T1000 (cell line): Measurements from ENCODE around the gene LRRN3.
"Not testable (repeated sequence)": the region's sequence is repeated elsewhere in the genome, so short reads cannot be mapped to it uniquely, and the experiment has no call there.

ENCODE experiments used
- DNase-seq: peaks from one replicate; lab custom pipeline; 2025; ENCODE audit warnings: mixed read lengths; lab: John Stamatoyannopoulos, UW

Gene LRRN3

DNA sequence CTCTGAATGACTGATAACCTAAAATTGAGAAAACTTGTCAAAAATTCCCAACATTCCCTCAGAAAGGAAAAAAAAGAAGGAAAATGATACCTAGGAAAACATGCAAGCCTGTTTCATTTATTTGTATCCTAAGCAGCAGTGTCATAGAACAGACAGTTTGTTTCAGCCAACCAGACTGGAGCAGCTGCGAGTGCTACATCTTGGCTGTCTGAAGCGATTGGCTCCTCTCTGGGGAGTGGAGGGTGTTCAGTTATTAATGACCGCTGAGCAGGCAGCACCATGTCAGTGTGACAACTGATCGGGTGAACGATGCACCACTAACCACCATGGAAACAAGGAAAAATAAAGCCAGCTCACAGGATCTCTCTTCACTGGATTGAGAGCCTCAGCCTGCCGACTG is at the start of gene LRRN3:
Gene LRRN3 (plus strand): TSS at position 282 of the 400 bp plus-strand sequence. CDS start 31,646 bp downstream, outside the sequence.
- DNase-seq, result no peak

DNA sequence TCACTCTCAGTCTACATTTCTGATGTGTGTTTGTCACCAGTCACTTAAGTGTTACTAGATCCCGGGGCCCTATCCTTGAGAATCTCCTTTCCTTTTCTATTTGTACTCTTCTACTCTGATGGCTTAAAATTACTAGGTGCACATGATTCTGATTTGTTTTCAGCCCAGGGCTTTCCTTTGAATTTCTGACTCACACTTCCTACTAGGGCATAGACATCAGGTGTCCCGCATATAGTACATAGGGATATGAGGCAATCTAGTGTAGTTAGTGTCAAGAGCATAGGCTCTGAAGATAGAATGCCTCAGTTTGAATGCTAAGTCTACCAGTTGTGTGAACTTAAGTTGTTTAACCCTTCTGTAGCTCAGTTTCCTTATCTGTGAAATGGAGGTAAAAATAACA is 49.4 kb upstream of the LRRN3 start:
- no peak for DNase-seq

GRCh38 chr7:111042842-111043241 is 48.1 kb upstream of the LRRN3 start:
- DNase-seq, result no peak

DNA sequence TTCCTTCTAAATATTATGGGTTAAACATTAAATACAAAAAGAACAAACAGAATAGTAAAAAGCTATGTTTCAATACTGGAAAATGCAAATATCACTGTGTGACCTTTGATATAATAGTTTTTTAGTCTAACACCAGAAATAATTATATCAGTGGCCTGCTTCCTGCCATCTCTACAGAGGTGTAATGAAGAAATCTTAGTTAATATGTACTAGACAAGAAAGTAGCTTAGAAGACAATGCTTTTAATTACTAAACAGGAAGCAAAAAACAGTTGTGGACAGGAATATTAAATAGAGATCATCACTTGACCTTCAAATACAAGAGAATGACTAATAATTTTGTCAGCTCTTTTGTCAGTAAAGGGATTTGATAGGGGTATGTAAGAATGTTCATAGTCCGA is 47.4 kb upstream of the LRRN3 start:
- DNase-seq, result no peak

DNA sequence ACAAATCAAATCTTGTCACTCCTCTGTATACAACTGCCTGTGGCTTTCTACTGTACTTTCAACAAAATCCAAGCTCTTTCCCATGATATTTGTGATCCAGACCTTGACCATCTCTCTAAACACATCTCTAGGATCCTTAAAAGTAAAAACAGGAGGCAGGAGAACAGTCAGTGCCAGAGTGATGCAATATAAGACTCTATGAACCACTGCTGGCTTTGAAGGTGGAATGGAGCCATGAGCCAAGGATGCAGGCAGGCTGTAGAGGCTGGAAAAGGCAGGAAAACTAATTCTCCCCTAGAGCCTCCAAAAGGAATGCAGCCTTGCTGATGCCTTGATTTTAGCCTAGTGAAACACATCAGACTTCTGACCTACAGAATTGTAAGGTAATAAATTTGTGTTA is 45.5 kb upstream of the LRRN3 start:
- no peak for DNase-seq

DNA sequence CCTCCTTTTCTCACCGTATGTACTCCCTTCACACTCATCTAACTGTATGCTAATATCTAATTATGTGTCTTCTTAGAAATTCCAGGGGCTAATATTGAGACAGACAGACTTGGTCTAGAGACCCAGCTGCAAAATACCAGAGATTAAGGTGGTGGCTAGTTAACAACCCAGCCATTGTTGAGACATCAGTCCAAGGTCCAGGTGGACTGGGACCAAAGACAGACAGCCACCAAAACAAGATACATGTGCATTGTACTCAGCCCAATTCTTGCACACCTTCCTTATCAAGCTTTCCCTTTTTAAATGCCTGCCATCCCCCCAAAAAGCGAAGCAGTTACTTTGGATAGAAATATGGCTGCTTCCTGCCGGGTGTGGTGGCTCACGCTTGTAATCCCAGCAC is 43.3 kb upstream of the LRRN3 start:
- no peak for DNase-seq

DNA sequence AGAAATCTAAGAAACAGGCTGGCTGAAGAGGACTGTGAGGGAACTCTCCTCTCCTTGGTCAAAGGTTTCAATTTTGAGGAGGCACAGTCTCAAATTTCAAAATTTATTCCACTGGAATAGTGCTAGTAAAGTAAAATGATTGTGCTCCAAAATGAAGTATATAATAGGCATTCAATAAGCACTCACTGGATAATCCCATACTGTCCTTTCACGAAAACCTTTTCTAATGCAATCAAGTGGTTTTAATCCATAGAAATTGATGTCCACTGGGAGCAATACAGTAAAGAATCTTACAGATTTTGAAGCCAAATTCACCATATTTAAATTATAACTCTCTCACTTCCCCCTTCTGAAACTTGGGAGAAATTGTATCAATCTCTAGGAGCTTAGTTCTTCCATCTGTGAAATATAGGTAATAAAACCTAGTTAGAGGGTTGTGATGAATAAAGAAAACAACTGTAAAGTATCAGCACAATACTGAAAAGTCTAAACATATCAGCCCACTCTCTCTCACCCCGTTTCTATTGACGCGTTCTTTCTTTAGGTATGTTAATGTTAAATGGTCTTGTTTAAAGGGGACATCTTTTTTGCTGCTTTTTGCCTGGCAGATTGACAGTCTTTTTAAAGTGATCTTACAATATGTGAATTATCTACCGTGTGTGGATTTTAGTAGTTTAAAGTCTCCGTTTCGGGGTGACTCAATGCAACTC is 40.8 kb upstream of the LRRN3 start:
- DNase-seq, result no peak

GRCh38 chr7:111050875-111051416 is 40.0 kb upstream of the LRRN3 start:
- no peak for DNase-seq

DNA sequence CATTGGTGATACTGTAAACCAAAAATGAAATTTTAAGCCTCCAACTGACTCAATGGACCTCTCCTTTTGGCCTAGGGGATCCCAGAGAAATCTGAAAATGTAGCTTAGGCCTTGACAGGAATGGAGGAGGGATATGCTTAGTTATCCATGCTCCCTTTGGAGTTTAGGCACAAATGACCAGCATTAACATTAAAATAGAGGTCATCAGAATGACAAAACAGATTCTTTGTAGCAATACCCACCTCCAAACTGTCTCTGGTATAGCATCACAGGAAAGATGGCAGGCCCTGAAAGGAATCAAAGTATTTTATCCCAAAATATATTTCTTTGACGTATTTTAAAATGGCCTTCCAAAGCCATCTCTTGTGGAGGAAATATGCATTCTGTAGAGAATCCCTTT is 39.1 kb upstream of the LRRN3 start:
- no peak for DNase-seq

- no peak for DNase-seq
Observed at GRCh38 chr7:111053035-111053434, 37.9 kb upstream of the LRRN3 start.

DNA sequence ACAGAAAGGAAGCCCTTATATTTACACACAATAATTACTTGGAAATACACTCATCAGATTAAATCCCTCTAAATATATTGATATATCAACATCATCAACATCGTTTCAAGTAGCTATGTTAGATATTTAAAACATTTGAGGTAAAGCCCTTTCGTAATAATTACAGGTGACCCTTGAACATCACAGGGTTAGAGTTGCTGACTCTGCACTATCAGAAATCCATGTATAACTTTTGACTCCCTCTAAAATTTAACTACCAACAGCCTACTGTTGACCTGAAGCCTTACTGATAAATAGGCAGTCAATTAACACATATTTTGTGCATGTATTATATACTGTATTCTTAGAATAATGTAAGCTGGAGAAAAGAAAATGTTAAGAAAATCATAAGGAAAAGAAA is 34.6 kb upstream of the LRRN3 start:
- DNase-seq, result no peak

DNA sequence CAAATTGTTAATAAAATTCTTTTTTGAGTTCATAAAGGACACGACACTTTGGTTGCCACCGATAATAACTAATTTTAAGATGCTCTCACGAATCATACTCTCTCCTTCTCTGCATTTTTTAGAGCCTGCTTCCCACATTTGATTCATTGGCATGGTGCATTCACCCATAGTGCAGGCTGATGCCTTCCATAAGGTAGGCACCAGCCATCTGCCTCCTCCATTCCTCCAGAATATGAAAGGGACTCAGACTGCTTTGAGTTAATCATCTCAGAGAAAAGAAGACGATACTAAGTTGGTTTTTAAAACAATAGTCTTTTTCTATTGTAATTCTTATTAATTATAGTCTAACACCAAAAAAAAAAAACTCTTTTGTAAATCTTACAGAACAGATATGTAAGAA is 33.9 kb upstream of the LRRN3 start:
- DNase-seq, result no peak

- DNase-seq, result no peak
Observed at GRCh38 chr7:111059833-111060232, 31.1 kb upstream of the LRRN3 start.

GRCh38 chr7:111063166-111063565 is 27.8 kb upstream of the LRRN3 start:
- no peak for DNase-seq

- DNase-seq, result no peak
Observed at GRCh38 chr7:111067251-111067650, 23.7 kb upstream of the LRRN3 start.

DNA sequence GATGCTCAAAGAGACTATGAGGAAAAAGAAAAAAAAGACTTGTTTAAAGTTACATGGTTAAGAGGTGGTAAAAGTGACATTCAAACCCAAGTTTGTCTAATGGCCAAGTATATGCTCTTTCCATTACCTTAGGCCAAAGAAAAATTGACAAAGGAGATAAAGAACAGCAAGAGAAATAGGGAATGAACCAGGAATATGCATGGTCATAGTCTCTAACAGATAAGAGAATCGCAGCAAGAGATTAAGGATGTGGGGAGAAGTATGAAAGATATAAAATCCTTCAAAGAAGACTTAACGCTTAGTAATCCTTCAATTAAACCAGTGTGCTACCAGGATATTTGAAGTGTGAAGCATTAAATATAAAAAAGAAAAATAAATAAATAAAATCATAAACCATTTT is 23.2 kb upstream of the LRRN3 start:
- no peak for DNase-seq

DNA sequence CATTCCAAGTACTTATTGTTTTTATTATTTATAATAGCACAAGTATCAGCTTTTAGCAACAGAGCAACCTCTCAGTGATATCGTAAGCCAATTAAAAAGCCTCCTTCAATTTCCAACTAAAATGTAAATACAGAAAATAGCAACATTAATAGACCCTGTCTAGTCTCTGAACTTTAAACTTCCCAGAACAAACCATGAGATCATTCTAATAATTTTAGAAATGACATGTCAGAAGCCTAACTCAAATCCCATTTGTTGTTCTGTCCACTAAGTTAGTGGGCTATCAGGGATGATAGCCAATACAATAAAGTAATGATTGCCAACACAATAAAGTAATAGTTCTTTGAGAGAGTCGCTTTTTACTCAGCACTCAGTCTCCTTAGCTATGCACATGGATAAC is 22.3 kb upstream of the LRRN3 start:
- DNase-seq, result no peak

DNA sequence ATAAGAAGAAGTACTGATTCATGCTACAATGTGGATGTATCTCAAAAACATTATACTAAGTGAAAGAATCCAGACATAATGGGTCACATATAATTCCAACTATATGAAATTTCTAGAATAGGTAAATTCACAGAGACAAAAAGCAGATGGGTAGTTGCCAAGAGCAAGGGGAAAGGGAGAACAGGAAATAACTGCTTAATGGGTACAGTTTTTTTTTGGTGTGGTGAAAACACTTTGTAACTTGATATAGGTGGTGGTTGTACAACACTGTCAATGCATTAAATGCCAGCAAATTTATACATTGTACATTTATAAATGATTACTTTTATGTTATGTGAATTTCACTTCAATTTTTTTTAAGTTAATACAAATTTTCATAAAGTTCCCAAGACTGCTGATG is 19.4 kb upstream of the LRRN3 start:
- no peak for DNase-seq

- not testable (repeated sequence) for DNase-seq
Observed at GRCh38 chr7:111072658-111073057, 18.3 kb upstream of the LRRN3 start.

- no peak for DNase-seq
Observed at GRCh38 chr7:111074071-111074747, 16.7 kb upstream of the LRRN3 start.

DNA sequence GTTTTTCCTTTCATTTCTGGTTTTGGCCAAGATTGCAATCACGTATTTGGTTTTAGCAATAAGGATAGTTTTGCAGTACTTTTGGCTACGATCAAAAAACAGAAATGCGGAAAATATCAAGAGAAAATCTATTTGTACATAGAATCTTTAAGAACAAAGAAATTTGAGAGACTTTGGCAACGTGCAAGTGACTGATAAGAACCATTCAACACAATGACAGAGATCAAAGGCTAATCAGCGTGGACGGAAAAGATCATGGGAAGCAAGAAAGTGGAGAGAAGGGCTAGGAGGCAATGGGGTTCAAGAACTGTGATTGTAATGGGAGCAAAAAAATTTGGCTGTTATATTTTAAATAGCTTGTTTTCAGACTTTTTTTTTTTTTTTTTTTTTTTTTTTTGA is 16.2 kb upstream of the LRRN3 start:
- no peak for DNase-seq

- no peak for DNase-seq
Observed at GRCh38 chr7:111075498-111075897, 15.4 kb upstream of the LRRN3 start.

GRCh38 chr7:111076205-111076604 is 14.7 kb upstream of the LRRN3 start:
- no peak for DNase-seq

DNA sequence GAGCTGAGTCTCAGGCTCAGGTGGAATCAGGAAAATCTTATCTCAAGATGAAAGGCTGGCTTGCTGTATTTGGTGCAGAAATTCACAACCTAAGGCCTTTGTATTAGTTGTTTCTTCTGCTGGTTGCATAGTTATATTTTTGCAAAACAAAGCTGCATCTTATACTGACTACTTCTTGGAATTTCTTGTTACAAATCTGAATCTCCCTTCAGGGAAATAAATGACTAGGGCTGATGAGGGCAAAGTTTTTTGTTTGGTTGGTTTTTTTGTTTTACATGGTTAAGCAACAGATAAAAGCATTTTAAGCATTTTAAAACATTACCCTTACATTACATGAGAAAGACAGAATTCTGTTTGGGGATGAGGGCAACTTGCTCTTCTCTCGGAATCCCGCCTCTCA is 13.9 kb upstream of the LRRN3 start:
- no peak for DNase-seq
